Superior temporal gyrus (tissue), 1 donor: ENCODE measurements around the gene GOLGB1.
"Not testable (repeated sequence)": the region's sequence is repeated elsewhere in the genome, so short reads cannot be mapped to it uniquely, and the experiment has no call there.

Experiments
- DNase-seq: peaks from one replicate; pipeline ENCODE4 v3.0.0-alpha.2; 2016; ENCODE audit errors: extremely low spot score

The GOLGB1 gene

DNA sequence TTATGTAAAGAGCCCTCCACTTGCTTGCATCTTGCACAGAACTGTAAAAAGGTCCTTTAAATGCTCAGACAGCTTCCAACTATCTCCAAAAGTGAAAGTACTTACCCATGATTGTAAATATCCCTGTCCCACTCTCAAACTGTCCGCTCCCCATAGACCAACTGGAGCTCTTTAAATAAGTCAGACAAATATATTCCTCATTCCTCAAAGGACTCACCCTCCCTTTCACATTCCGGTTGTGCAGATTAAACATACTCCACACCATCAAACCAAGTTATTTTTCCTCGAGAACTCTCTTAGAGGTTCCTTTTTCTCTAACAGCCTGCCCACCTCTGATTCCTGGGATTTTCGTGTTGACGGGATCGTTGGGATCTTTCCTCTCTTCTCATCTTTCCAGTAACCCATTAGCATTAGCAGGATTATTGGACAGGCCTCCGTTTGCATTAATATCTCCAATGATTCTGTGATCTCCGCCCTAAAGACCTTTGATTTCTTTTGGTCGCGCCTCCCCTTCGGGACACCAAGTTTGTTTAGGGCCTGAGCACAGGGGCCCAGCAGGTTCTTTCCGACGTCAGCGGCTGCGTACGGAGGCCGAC, 763 bp downstream of the GOLGB1 start:
- peak; percentile 69 for DNase-seq

DNA sequence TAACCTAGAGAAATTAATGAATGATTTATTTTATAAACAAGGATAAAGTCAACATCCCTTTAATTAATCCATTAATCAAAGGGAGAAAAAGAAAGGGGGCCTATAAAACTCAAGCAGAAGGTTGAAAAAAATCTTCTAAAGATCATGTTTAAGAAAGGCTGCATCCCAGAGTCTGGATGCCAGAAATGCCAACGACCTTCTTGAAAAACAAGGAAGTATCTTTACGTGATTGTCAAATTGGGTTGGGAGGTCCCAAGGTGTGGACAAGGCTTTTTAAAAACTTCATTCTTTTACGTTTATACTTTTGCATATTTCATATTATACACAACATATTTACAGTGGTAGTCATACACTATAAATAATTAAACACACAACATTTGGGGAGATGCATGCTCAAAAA, 1.6 kb downstream of the GOLGB1 start:
- DNase-seq, result no peak

DNA sequence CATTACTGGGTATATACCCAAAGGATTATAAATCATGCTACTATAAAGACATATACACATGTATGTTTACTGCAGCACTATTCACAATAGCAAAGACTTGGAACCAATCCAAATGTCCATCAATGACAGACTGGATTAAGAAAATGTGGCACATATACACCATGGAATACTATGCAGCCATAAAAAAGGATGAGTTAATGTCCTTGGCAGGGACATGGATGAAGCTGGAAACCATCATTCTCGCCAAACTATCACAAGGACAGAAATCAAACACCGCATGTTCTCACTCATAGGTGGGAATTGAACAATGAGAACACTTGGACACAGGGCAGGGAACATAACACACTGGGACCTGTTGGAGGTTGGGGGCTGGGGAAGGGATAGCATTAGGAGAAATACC, 6.4 kb downstream of the GOLGB1 start:
- DNase-seq, result not testable (repeated sequence)

DNA sequence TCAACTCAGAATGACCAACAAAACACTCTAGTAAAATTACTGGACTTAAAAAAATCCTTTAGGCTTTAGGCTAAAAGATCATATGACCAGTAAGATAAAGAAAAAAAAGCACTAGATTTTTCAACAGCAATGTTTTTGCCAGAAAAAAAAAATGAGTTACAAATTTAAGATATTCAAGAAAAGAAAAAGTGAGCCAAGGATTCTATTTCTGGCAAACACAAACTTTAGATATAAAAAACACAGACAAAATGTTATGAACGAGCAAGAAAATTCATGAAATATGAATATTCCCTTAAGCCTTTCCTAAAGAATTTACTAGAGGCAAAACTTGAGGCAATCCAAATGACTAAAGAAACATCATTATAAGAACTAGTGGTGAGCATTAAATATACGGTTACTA, 8.6 kb downstream of the GOLGB1 start:
- DNase-seq, result peak; percentile 36

DNA sequence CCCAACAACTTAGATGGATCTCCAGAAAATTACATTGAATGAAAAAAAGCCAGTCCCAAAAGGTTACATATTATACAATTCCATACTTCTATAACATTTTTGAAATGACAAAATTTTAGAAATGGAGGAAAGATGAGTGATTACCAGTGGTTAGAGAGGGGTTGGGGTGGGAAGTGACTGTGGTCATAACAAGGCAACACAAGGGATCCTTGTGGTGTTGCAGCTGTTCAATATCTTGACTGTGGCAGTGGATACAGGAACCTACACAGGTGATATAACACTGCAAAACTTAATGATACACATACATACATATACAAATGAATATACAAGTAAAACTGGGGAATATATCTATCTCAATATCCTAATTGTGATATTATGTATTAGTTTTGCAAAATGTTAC, 9.6 kb downstream of the GOLGB1 start:
- no peak for DNase-seq

DNA sequence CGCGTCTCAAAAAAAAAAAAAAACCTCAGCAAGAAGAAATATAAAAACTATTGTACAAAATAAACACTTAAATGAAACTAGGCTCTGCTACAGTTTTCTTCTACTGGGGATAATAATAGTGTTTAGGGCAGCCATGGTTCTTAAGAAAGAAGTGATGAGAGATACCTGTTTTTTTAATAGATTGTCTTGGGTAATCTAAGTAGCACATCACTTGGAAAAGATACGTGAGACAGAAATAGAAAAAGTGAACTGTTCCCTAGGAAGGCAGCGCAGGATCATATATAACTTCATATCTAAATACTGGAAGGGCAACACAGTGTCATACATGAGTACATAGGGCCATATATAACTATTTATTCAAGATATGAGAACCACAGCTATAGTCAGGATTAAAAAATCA, 11.9 kb downstream of the GOLGB1 start:
- DNase-seq, result no peak

DNA sequence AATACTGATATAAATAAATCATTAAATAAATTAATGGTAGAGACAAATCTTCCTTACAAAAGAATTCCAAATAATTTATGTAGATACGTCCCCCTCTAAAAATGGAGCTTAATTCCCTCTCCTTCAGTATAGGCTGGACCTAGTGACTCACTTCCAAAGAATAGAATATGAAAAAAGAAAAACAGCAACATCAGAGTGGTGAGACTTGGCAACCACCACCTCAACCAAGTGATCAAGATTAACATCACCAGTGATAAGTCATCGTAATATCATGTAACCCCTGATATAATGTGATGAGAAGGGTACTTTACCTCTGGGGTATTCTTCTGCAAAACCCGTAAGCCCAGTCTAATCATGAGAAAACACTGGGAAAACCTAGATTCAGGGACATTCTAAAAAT, 13.4 kb downstream of the GOLGB1 start:
- no peak for DNase-seq

DNA sequence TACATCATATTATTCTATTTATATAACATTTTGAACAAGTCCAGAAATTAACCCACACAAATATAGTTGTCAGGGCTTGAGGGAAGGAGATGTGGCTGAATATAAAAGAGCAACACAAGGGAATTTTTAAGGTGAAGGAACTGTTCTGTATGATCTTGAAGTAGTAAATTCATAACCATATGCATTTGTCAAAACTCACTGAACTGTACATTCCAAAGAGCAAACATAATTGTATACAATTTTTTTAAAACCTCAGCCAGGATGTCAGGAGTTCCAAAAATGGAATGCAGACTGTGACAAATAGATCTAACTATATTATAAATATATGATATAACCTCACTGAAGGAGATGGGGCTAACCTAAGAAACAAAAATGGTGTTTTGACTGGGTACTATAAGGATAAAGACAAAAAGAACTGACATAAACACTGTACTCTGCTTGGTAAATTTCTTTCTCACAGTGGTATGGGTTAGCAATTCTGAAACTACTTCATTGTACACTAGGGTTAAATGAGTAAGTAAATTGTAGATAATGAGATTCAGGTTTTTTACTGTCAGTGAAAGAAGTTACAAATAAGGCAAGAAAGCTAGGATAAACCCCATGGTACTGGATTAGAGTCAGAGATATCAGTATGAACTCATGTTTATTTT, 14.4 kb downstream of the GOLGB1 start:
- DNase-seq, result no peak

DNA sequence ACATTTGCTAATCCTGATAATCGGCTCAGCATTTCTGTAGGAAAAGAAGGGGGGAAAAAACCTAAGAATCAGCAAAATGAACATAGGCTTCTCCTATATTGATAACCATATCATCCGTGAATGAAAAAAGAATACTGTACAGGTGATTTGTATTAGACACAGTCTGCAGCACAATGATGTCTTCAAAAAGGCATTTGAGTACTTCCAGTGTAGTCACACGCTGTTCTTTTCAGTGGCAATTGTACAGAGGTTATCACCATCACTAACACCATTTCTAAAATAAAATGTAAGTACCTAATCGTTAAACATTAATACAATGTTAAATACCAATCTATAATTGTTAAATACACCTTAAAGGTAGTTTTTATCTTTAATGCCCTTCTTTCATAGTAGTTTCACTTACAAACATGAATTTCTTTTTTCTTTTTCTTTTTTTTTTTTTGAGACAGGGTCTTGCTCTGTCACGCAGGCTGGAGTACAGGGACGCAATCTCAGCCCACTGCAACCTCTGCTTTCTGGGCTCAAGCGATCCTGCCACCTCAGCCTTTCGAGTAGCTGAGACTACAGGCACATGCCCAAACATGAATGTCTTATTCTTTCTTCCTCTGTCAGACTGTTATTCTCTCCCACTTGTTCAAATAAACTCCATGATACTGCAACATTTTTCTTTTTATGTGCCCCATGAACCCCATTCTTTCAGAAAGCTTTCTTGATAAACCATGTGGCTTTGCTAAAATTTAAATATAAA, 18.4 kb downstream of the GOLGB1 start:
- no peak for DNase-seq

DNA sequence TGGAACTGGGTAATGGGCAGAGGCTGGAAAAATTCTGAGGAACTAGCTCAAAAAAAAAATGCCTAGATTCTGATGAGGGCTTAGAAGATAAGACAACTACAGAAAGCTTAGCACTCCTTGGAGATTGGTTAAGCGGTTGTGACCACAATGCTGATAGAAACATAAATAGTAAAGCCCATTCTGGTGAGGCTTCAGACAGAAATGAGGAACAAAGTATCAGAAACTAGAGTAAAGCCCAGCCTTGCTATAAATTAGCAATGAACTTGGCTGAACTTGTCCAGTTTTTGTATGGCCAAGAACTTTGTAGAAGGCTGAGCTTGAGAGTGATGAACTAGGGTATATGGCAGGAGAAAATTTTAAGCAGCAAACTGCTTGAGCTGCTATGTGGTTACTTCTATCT, 25.4 kb downstream of the GOLGB1 start:
- DNase-seq, result no peak

DNA sequence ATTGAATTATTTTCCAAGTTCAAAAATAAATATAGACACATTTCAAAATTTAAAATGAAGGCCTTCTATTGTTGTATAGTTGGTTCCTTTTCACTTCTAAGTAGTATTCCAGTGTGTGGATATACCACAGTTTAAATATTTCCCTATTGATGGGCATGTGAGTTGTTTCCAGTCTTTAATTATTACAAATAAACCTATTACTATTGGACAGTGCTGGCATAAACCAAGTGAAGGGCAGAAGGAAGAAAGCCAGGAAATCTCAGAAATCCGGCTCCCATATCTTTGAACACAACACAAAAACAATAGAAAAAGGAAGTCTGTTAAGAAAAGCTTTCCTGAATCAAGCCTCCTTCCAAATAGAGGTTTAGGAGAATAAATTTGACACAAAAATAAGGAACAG, 26.1 kb downstream of the GOLGB1 start:
- DNase-seq, result no peak

DNA sequence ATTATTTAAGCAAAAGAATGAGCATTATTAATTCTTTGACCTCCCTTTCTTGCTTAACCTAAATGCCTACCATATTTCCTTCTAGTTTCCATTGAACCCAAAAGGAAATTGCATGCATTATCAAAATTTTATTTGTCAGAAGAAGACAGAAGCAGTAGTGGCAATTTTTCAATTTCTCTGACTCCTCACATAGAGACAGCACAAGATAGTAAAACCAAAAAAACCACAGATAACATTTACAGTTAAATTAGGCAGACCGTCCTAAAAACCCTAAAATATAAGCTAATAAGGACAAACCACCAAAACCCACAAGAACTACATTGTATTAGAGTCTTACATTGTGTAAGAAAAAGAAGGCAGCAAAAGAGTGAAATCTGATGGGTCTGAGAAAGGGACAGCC, 27.1 kb downstream of the GOLGB1 start:
- DNase-seq, result no peak

DNA sequence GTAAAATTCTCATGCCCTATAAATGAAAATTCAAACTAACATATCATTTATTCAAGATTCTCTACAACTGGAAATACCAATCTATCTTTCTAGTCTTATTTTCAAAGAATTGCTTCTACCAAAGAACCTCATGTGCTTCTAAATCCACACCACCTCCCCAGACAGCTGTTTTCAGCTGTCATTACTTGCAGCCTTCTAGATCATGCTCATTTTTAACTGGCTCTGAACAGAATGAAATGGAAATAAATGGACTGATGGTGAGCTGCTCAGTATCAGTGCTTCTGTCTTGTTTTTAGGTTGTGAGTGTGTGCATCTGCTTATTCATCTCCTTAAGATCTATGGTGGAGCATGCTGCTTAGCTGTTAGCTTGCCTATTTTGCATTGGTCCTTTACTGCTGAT, 29.4 kb downstream of the GOLGB1 start:
- DNase-seq, result no peak

DNA sequence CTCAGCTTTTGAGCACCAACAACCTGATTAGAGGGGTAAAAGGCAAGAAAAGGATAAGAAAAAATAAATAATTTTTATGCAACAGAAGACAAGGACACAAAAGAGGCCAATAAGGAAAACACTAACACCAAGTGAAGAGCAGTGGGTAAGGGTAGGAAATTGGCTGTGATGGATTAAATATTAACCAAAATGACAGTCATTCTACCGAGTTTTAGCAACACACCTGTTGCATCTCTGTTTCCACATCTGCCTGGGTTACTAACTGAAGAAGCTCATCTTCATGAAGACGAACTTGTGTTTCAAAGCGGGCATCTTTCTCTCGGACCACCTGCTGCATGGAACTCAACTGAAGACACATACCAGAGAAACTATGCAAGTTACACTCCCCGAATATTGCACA, 30.1 kb downstream of the GOLGB1 start:
- no peak for DNase-seq

DNA sequence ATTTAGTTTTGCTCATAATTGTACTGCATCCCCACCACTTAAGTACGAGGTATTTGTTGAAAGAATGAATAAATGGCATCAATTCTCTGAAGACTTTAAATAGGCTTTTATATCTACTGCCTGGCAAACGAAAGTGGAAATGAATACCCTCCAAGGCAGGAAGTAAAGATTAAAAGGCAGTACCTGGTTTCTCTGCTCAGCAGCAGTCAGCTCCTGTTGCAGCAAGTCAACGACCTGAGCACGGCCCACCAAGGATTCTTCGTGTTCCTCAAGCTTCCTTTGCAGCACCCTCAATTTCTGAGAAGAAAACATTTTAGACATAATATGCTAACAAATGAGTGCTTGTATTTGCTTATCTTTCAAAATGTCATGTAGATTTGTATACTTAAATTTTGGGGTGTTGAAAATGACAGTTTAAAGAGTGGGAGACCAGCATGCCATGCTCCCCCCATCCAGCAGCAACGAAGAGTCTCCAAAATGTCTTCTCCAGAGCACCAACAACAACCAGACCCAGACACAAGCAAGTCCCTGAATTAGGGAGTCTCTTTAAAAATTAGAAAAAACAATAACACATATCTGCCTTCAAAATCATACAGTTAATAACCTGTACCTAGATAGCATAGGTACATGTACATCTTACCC, 31.2 kb downstream of the GOLGB1 start:
- no peak for DNase-seq

DNA sequence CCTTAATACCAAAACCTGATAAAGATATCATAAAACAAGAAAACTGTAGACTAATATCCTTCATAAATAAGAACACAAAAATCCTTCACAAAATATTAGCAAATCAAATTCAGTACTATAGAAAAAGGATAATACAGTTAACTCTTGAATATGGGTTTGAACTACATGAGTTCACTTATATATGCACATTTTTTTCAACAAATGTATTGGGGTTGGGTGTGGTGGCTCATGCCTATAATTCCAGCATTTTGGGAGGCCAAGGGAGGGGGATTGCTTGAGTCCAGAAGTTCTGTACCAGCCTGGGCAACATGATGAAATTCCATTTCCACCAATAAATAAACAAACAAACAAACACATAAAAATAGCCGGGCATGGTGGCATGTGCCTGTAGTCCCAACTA, 39.2 kb downstream of the GOLGB1 start:
- no peak for DNase-seq

DNA sequence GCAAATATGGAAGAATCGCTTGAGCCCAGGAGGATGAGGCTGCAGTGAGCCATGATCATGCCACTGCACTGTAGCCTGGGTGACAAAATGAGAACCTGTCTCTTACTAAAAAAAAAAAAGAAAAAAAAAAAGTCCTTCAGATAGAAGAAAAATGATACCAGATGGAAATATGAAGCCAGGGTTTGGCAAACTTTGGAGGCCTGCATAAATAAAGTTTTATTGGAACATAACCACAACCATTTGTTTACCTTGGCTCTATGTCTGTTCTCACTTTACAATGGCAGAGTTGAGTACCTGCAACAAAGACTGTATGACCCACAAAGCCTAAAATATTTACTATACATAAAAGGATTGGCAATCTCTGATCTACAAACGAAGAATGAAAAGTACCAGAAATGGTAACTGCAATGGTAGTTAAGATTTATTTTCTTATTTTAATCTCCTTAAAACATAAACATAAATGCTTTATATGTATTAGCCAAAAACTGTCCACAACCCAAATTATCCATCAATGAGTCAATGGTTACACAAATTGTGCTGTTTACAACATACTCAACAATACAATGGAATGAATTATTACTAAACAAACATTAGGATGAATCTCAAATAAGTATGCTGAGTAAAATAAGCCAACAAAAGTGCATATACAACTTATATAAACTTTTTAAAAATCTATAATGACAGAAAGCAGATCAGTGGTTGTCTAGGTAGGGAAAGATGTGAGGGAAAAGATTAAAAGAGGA, 41.8 kb downstream of the GOLGB1 start:
- DNase-seq, result no peak

DNA sequence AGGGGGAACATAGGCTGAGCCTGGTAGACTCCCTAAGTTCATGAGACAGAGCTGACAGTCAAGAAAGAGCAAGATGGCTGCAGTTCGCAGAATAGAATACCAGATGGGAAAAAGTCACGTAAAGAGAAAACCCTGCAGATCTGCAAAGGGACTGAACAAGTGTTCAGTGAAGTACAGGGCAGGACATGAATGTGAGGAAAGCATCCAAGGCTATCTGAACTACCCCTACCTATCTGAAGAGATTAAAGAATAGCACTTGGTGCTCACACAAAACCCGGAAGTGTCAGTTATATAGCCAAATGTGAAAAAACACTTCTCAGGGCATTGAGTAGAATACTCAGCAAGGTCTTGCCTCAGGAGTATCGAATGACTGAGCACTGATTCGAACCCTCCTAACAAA, 44.0 kb downstream of the GOLGB1 start:
- DNase-seq, result no peak

DNA sequence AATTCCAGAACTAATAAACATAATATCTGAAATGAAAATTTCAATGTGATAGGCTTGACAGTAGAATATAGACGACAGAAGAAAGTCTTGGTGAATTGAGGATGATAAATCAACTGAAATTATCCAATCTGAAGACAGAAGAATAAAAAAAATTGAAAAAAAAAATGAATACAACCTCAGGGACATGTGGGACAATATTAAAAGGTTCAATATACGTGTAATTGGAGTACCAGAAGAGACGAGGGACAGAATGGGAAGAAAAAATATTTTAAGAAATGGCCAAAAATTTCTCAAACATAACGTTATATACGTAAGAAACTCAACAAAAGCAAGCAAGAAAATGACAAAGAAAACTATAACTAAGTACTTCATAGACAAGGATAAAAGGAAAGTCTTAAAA, 45.6 kb downstream of the GOLGB1 start:
- DNase-seq, result no peak

DNA sequence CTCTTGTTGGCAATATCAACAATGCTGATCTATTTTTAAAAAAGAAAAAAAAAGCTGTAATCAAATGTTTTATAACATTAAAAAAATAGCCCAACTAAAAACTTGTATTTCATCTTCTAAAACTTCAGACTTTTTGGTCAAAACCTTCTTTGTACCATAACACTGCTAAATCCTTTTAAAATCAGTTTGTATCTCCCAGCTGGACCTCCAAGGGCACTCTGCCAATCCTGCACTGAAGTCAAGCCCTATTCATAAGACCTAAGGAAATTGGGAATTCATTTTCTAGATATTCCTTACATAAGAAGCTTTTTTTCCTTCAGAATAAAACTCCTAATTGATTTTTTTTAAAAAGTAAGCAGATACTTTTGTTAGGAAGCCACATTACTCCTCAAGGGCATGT, 50.6 kb downstream of the GOLGB1 start:
- DNase-seq, result no peak

DNA sequence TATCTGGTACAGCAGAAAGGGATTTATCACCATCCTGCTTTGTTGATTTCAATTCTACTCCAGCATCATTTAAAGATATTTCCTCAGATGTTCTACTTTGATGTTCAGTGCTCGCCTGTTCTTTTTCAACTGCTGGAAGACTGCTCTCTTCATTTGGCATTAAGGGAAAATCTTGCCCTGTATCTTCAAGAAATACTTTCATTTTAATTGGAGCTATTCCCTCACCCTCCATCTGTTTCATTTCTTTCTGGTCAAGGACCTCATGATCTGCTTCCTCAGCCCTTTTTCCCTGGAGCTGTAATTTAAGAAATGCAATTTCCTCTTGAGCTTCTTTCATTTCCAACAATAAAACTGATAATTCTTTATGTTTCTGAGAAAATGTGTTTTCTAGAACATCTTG, 51.1 kb downstream of the GOLGB1 start:
- no peak for DNase-seq

DNA sequence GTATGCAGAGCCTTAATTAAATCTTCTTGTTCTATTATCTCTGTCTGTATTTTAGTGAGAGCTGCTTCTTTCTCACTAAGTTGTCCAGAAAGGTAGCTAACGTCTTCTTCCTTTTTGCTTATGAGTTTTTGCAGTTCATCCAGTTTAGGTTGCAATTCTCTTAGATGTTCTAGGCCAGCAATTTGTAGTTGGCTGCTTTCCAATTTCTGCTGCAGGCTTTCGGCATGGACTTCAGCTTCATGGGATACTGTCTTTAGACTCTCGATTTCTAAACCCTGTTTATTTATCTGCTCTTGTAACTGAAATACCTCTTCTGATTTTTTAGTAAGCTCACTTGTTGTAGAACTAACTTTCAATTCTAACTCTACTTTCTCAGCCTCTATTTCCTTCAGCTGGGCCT, 53.4 kb downstream of the GOLGB1 start:
- DNase-seq, result no peak
